SU-DHL-6 (cell line): Measurements from ENCODE around the gene PIK3CA.

Experiments used
- H2AFZ ChIP-seq: fragments of 200-600 bp; sonication (generic); 2 replicates; pipeline ENCODE4 v1.6.1; 2014; ENCODE audit warnings: low read depth, mild to moderate bottlenecking, moderate library complexity, mixed read lengths, antibody characterized with exemption, low read length; ENCODE audit not compliant: severe bottlenecking
- H3F3A ChIP-seq: fragments of 200-600 bp; shearing (Covaris generic); 2 replicates; pipeline ENCODE4 v1.6.0; 2016; ENCODE audit warnings: antibody characterized with exemption, mild to moderate bottlenecking; ENCODE audit not compliant: insufficient read depth
- H3K27ac ChIP-seq: fragments of 200-600 bp; sonication (generic); 2 replicates; pipeline ENCODE4 v1.5.1; 2016; ENCODE audit warnings: low read depth, mild to moderate bottlenecking, low read length, moderate library complexity, mixed read lengths
- H3K27me3 ChIP-seq: fragments of 200-600 bp; sonication (generic), shearing (Covaris generic); 2 replicates; pipeline ENCODE4 v1.6.0; 2014; ENCODE audit warnings: mild to moderate bottlenecking, low read length
- H3K36me3 ChIP-seq: fragments of 200-600 bp; sonication (generic); 2 replicates; pipeline ENCODE4 v1.6.1; 2014; ENCODE audit warnings: mild to moderate bottlenecking, low read length, mixed read lengths
- H3K4me2 ChIP-seq: fragments of 300-600, 200-600 bp; shearing (Covaris generic), sonication (generic); 2 replicates; pipeline ENCODE4 v1.6.0; 2014; ENCODE audit warnings: low read length, low read depth, mild to moderate bottlenecking; ENCODE audit not compliant: poor library complexity, severe bottlenecking
- H3K4me3 ChIP-seq: fragments of 200-600 bp; sonication (generic); 2 replicates; pipeline ENCODE4 v1.5.1; 2014; ENCODE audit warnings: antibody characterized with exemption, low read length, mild to moderate bottlenecking, mixed read lengths; ENCODE audit not compliant: insufficient read depth, poor library complexity, severe bottlenecking
- H3K79me2 ChIP-seq: fragments of 200-600 bp; sonication (generic); 2 replicates; pipeline ENCODE4 v1.6.1; 2014; ENCODE audit warnings: mild to moderate bottlenecking, low read length, moderate library complexity; ENCODE audit not compliant: insufficient read depth
- H3K9ac ChIP-seq: fragments of 200-600 bp; sonication (generic); 2 replicates; pipeline ENCODE4 v1.7.0; 2014; ENCODE audit warnings: mild to moderate bottlenecking, low read length
- H3K9me2 ChIP-seq: fragments of 200-600 bp; sonication (generic); replicated peaks from 2 replicates; pipeline ENCODE4 v1.6.1; 2014; ENCODE audit warnings: low read length; ENCODE audit not compliant: insufficient read depth
- H3K9me3 ChIP-seq: fragments of 200-600 bp; sonication (generic); 2 replicates; pipeline ENCODE4 v1.6.1; 2014; ENCODE audit warnings: low read length, mixed read lengths; ENCODE audit not compliant: insufficient read depth
- H4K20me1 ChIP-seq: fragments of 200-600 bp; sonication (generic); 2 replicates; pipeline ENCODE4 v1.6.1; 2014; ENCODE audit warnings: low read depth, mild to moderate bottlenecking, antibody characterized with exemption, low read length, moderate library complexity, mixed read lengths
- EZH2phosphoT487 ChIP-seq: fragments of 200-600 bp; sonication (generic), shearing (Covaris generic); conservative IDR thresholded peaks from 2 replicates; pipeline ENCODE4 v1.6.1; 2018; ENCODE audit warnings: mild to moderate bottlenecking, antibody characterized with exemption, low read length, moderate library complexity, mixed read lengths
- TF ChIP-seq, protein P1 (sequence below): fragments of 200-600 bp; sonication (generic); IDR thresholded peaks from one replicate; pipeline ENCODE4 v1.5.1; 2017; ENCODE audit warnings: antibody characterized with exemption, mild to moderate bottlenecking, low read length, moderate library complexity; ENCODE audit not compliant: insufficient read depth, poor library complexity, severe bottlenecking

Gene PIK3CA

DNA sequence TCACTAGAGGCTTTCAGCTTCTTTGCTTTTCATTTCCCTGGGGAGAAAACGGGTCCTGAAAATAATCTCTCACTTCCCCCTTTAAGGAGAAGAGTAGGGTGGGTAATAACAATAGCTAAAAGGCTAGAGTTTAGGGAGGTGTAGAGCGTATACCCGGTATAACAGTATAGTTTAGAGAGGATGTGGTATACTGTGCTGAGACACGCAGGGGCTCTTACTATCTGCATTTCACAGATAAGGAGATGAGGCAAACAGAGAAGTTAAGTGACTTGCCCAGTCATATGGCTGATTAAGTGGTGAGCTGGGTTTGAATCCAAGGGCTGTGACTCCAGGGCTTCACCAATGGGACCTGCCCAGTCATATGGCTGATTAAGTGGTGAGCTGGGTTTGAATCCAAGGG is 117.7 kb downstream of the PIK3CA start:
- Histone ChIP-seq H3F3A (0 out of 2 replicates have a peak, but pooled peaks cover 1% of the 10 kb centered on the region), H3K9me3 (no peaks in the 10 kb centered on the region), H3K27me3 (no peaks in the 10 kb centered on the region), H3K27ac (no peak overlapping the region), H3K9me2 (no peaks in the 10 kb centered on the region), H3K36me3 (no peaks in the 10 kb centered on the region), H4K20me1 (no peaks in the 10 kb centered on the region), H3K9ac (no peak overlapping the region), H3K4me2 (no peak overlapping the region), H2AFZ (no peak overlapping the region), H3K4me3 (no peak overlapping the region), H3K79me2 (no peaks in the 10 kb centered on the region)
- TF ChIP-seq EZH2phosphoT487: no peak
- TF ChIP-seq, protein P1, sequence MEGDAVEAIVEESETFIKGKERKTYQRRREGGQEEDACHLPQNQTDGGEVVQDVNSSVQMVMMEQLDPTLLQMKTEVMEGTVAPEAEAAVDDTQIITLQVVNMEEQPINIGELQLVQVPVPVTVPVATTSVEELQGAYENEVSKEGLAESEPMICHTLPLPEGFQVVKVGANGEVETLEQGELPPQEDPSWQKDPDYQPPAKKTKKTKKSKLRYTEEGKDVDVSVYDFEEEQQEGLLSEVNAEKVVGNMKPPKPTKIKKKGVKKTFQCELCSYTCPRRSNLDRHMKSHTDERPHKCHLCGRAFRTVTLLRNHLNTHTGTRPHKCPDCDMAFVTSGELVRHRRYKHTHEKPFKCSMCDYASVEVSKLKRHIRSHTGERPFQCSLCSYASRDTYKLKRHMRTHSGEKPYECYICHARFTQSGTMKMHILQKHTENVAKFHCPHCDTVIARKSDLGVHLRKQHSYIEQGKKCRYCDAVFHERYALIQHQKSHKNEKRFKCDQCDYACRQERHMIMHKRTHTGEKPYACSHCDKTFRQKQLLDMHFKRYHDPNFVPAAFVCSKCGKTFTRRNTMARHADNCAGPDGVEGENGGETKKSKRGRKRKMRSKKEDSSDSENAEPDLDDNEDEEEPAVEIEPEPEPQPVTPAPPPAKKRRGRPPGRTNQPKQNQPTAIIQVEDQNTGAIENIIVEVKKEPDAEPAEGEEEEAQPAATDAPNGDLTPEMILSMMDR: no peak

DNA sequence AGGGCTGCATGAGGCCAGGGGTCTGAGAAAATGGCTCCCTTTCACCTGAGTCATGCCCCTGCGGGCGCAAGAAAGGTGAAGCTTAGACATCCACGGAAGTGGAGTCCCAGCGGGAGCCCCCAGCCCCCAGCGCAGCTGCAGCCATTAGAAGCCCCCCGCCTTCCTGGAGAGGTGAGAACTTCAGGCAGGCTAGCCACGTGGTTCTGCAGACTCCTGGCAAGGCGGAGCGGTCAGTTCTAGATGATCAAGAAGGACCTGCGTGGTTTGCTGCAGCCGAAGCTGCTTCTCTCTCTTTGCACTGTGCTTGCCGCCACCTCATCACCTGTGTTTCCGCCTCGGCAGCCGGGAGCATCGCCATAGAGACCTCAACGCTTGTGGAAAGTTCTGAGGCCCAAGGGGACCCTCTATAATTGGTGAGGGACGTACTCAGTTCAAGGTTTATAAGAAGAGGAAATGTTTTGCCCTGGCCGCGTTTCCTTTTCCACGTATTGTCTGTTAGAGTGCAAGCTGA is 118.6 kb downstream of the PIK3CA start:
- H3K9me2 ChIP-seq: no peaks in the 10 kb centered on the region
- no peaks in the 10 kb centered on the region for H3K27me3 ChIP-seq
- H3K4me3 ChIP-seq: no peak overlapping the region
- H4K20me1 ChIP-seq: no peaks in the 10 kb centered on the region
- H3K36me3 ChIP-seq: no peaks in the 10 kb centered on the region
- TF ChIP-seq, protein P1: no peak
- no peak for TF ChIP-seq EZH2phosphoT487
- peak overlapping the region; percentile 44 for H2AFZ ChIP-seq
- H3K27ac ChIP-seq: no peak overlapping the region
- no peak overlapping the region for H3K9ac ChIP-seq
- H3K4me2 ChIP-seq: no peak overlapping the region
- no peaks in the 10 kb centered on the region for H3K79me2 ChIP-seq
- no peaks in the 10 kb centered on the region for H3K9me3 ChIP-seq
- no peaks in the 10 kb centered on the region for H3F3A ChIP-seq

DNA sequence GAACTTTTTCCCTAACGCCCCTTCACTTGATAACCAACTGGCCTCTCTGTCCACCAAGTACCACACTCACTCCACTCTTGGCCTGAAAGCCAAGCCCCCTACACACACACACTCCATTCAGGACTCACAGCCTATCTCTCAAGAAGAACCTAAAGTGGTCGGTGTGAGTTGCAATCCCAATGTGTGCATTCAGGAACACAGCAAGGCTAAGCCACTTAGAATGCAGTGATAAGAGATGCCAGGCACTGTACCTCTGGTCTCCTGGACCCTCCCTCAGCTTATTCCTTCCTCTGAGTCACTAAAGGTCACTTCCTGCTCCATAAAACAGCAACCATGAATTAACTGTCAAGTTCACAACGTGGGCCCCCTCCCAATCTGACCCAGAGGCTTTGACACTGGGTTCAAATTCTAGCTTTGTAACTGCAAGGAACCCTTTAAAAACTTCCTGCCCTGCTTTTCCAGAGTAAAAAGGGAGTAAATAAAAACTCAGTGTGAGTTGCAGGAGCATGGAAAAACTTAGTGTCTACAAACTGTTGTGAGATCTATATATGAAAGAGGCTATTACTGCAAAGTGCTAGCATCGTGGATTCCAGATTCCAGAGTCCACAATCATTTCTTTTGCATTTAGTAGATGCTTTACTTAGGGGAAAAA is 120.4 kb downstream of the PIK3CA start:
- Histone ChIP-seq H3K79me2 (no peaks in the 10 kb centered on the region), H2AFZ (no peak overlapping the region), H3K9ac (no peak overlapping the region), H4K20me1 (no peaks in the 10 kb centered on the region), H3K9me3 (no peaks in the 10 kb centered on the region), H3K4me2 (no peak overlapping the region), H3K27me3 (no peaks in the 10 kb centered on the region), H3K36me3 (no peaks in the 10 kb centered on the region), H3K9me2 (no peaks in the 10 kb centered on the region), H3K4me3 (no peak overlapping the region), H3F3A (no peaks in the 10 kb centered on the region), H3K27ac (no peak overlapping the region)
- no peak for TF ChIP-seq EZH2phosphoT487

DNA sequence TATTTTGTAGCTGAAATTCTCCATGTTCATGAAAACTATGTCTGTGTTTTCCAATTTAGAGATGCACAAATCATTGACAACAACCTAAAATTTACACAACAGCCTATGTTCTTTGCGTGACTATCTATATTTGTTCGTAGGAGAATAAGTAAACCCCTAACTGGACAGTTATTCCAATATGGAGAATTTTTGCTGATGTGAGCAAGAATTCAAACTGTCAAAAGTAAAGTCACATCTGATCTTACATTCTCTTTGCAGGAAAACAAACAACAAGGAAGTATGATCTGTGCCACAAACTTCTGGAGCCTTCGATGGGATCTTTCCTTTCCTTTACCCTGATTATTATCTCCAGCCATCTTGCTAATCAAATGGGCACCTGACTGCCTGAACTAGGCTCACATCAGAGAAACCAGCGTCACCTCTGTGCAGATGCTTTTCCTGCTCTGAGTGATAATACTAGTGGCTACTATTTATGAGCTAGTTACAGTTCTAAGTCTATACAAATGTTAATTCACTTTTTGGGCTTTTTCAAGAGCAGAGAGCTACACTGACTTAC is 121.1 kb downstream of the PIK3CA start:
- Histone ChIP-seq H3K27me3 (no peaks in the 10 kb centered on the region), H3K9ac (no peak overlapping the region), H3K36me3 (no peaks in the 10 kb centered on the region), H3K9me3 (no peaks in the 10 kb centered on the region), H3K9me2 (no peaks in the 10 kb centered on the region), H4K20me1 (no peaks in the 10 kb centered on the region), H3K79me2 (no peaks in the 10 kb centered on the region), H2AFZ (no peak overlapping the region), H3K4me2 (no peak overlapping the region), H3K4me3 (no peak overlapping the region), H3F3A (no peaks in the 10 kb centered on the region), H3K27ac (no peak overlapping the region)
- TF ChIP-seq, protein P1: no peak
- TF ChIP-seq EZH2phosphoT487: no peak
